Esophagus muscularis mucosa (tissue), 4 donors: Measurements from ENCODE around the gene MTG2. TPM values are rescaled to one million over a fixed set of nuclear protein-coding genes. Genes with fewer than 3 reads are reported as not detected.

ENCODE experiments used
- DNase-seq: peaks from one replicate; pipeline ENCODE4 v3.0.0-alpha.2; 2017; ENCODE audit errors: extremely low spot score
- H3K27ac ChIP-seq, 4 donors: fragments of 200-600 bp; sonication (generic); replicated peaks in 1 of 4; 1 replicate in 3 of 4; 2 replicates in 1 of 4; pipeline ENCODE4 v1.5.1; 2016 to 2019; ENCODE audit warnings: mild to moderate bottlenecking in 1 of 4
- H3K27me3 ChIP-seq, 4 donors: fragments of 200-600 bp; sonication (generic); one replicate each; pipeline versions ENCODE4 v1.5.1 to v1.6.0; 2016 to 2019
- H3K36me3 ChIP-seq, 4 donors: fragments of 200-600 bp; sonication (generic); one replicate each; pipeline ENCODE4 v1.5.1; 2016 to 2019
- H3K4me1 ChIP-seq, 4 donors: fragments of 200-600 bp; sonication (generic); one replicate each; pipeline ENCODE4 v1.5.1; 2016 to 2019
- H3K4me3 ChIP-seq, 4 donors: fragments of 200-600 bp; sonication (generic); 1 replicate in 2 of 4; 2 replicates in 2 of 4; pipeline ENCODE4 v1.5.1; 2016 to 2019; ENCODE audit warnings: mild to moderate bottlenecking in 4 of 4, moderate library complexity in 1 of 4
- H3K9me3 ChIP-seq, 4 donors: fragments of 200-600 bp; sonication (generic); 1 replicate in 3 of 4; 2 replicates in 1 of 4; pipeline ENCODE4 v1.5.1; 2016 to 2019
- CTCF ChIP-seq, 3 experiments: fragments of 200-600 bp in 2 of 3; fragments of 450-650 bp in 1 of 3; sonication (generic) in 2 of 3; IDR thresholded peaks; one replicate each; pipeline ENCODE4 v1.5.1; 2017 to 2019; ENCODE audit warnings: antibody characterized with exemption in 3 of 3, mild to moderate bottlenecking in 2 of 3, moderate library complexity in 1 of 3
- EP300 ChIP-seq: sonication (generic); formaldehyde crosslinking; IDR thresholded peaks from one replicate; pipeline ENCODE4 v1.6.1; 2017; ENCODE audit warnings: antibody characterized with exemption
- POLR2A ChIP-seq: fragments of 450-650 bp; IDR thresholded peaks from one replicate; pipeline ENCODE4 v1.6.1; 2017; ENCODE audit warnings: antibody characterized with exemption, moderate library complexity, mild to moderate bottlenecking, low read depth
- POLR2AphosphoS5 ChIP-seq, 2 donors: sonication (generic); formaldehyde crosslinking; IDR thresholded peaks; one replicate each; pipeline ENCODE4 v1.6.1; 2017; ENCODE audit warnings: antibody characterized with exemption in 2 of 2
- WGBS: methylation state at CpG from one replicate; pipeline ENCODE4 v1.1.5; 2018; 5-methylcytosine and 5-hydroxymethylcytosine counted together
- intact Hi-C: fragments of 100-400 bp; cut with DNase I; formaldehyde crosslinking; loops from one replicate; pipeline ENCODE4 v1.15.1; 2023
- total RNA-seq, 4 donors: library from RNA; depleted of rRNA; stranded (reverse); fragments of >200 nt; gene quantifications; one replicate each; pipeline versions ENCODE4 v1.1.0 to v1.2.1, GENCODE V29; 2016

The MTG2 gene
- total RNA-seq, 4 donors from 2014 or later: 21.6 to 26.5 (median 26.0) TPM

GRCh38 chr20:62202676-62203377 is 20.0 kb downstream of the MTG2 start:
- H3K36me3 ChIP-seq: peaks cover 50 to 61% (median 57%) of the 10 kb centered on the region in 4 donors

GRCh38 chr20:62203378-62204030 is 20.7 kb downstream of the MTG2 start:
- no peak for TF ChIP-seq EP300
- no peak for TF ChIP-seq POLR2A
- TF ChIP-seq POLR2AphosphoS5 (IDR thresholded peaks at IDR 0.05): no peak
- 86% methylated on average over 22 of the region's 22 CpGs for WGBS
- DNase-seq: no peak
- Histone ChIP-seq H3K4me3 (no peak overlapping the region), H3K36me3 (peaks cover 43 to 54% (median 50%) of the 10 kb centered on the region in 4 donors), H3K4me1 (no peaks in the 10 kb centered on the region), H3K9me3 (no peaks in the 10 kb centered on the region), H3K27me3 (peaks cover 0 to 2% (median 0%) of the 10 kb centered on the region in 4 donors), H3K27ac (no peak overlapping the region)
- intact Hi-C loops: no loop called here

More at GRCh38 chr20:62202676-62203377, 20.0 kb downstream of the MTG2 start:
- TF ChIP-seq POLR2AphosphoS5 (IDR thresholded peaks at IDR 0.05): no peak
- TF ChIP-seq EP300: no peak
- TF ChIP-seq POLR2A: no peak
- TF ChIP-seq CTCF (IDR thresholded peaks at IDR 0.05): no peak
- intact Hi-C loops: no loop called here
- H3K4me1 ChIP-seq: no peaks in the 10 kb centered on the region
- 93% methylated on average over 23 of the region's 23 CpGs for WGBS
- H3K27ac ChIP-seq: no peak overlapping the region
- H3K9me3 ChIP-seq: no peaks in the 10 kb centered on the region
- H3K4me3 ChIP-seq: no peak overlapping the region
- no peaks in the 10 kb centered on the region for H3K27me3 ChIP-seq
- DNase-seq: no peak

- Histone ChIP-seq H3K4me1 (no peaks in the 10 kb centered on the region), H3K4me3 (no peak overlapping the region), H3K27ac (no peak overlapping the region), H3K27me3 (peaks cover 0 to 25% (median 13%) of the 10 kb centered on the region in 4 donors), H3K36me3 (peaks cover 22 to 31% (median 29%) of the 10 kb centered on the region in 4 donors), H3K9me3 (no peaks in the 10 kb centered on the region)
- no peak for TF ChIP-seq POLR2A
- 93% methylated on average over 34 of the region's 38 CpGs for whole genome bisulfite sequencing
- DNase-seq: no peak
- intact Hi-C loops: no loop called here
These were observed 23.0 kb downstream of the MTG2 start for GRCh38 chr20:62205618-62206387.

- no peak overlapping the region for H3K27ac ChIP-seq
- no peak for DNase-seq
- H3K36me3 ChIP-seq: peaks cover 17 to 25% (median 23%) of the 10 kb centered on the region in 4 donors
- 85% methylated on average over 17 of the region's 17 CpGs for WGBS
- H3K27me3 ChIP-seq: peaks cover 0 to 31% (median 19%) of the 10 kb centered on the region in 4 donors
- intact Hi-C loops: no loop called here
- H3K4me3 ChIP-seq: no peak overlapping the region
- no peaks in the 10 kb centered on the region for H3K4me1 ChIP-seq
- H3K9me3 ChIP-seq: no peaks in the 10 kb centered on the region
- no peak for TF ChIP-seq CTCF (IDR thresholded peaks at IDR 0.05)
- no peak for TF ChIP-seq POLR2A
- no peak for TF ChIP-seq EP300
- no peak for TF ChIP-seq POLR2AphosphoS5 (IDR thresholded peaks at IDR 0.05)
These were observed 23.6 kb downstream of the MTG2 start for GRCh38 chr20:62206388-62206775.

- 49% methylated on average over 9 of the region's 19 CpGs for WGBS
- TF ChIP-seq POLR2AphosphoS5 (IDR thresholded peaks at IDR 0.05): no peak
- no peak for TF ChIP-seq POLR2A
- no peak for TF ChIP-seq EP300
- no peak for TF ChIP-seq CTCF (IDR thresholded peaks at IDR 0.05)
- H3K9me3 ChIP-seq: no peaks in the 10 kb centered on the region
- no peak overlapping the region for H3K4me3 ChIP-seq
- peaks cover 0 to 45% (median 31%) of the 10 kb centered on the region in 4 donors for H3K27me3 ChIP-seq
- H3K4me1 ChIP-seq: no peaks in the 10 kb centered on the region
- intact Hi-C loops: no loop called here
- H3K36me3 ChIP-seq: peaks cover 1 to 8% (median 5%) of the 10 kb centered on the region in 4 donors
- H3K27ac ChIP-seq: no peak overlapping the region
- DNase-seq: no peak
These were observed 25.4 kb downstream of the MTG2 start for GRCh38 chr20:62208061-62208794.
